ENCODE data around the gene SLC10A7. TPM values are rescaled to one million over a fixed set of nuclear protein-coding genes. Genes with fewer than 3 reads are reported as not detected.

Gene SLC10A7
- total RNA-seq, 4 donors from 2014 or later = 7.4 to 34.5 (median 17.1) TPM

- DNase-seq = no peak
- TF ChIP-seq CTCF (IDR thresholded peaks at IDR 0.05) = no peak
- Histone ChIP-seq H3K27me3 (no peaks in the 10 kb centered on the region), H3K4me1 (no peaks in the 10 kb centered on the region), H3K4me3 (no peak overlapping the region), H3K36me3 (no peaks in the 10 kb centered on the region), H3K27ac (no peak overlapping the region), H3K9me3 (no peaks in the 10 kb centered on the region)
- intact Hi-C loops (cut with DNase I; ENCODE audit: low total_unique reads) = no loop called here
These were observed 299.4 kb downstream of the SLC10A7 start for GRCh38 chr4:146222313-146222712.

- Histone ChIP-seq H3K27me3 (no peaks in the 10 kb centered on the region), H3K27ac (no peak within 1 kb of the TSS), H3K4me3 (no peak within 1 kb of the TSS), H3K9me3 (no peaks in the 10 kb centered on the region), H3K4me1 (no peaks in the 10 kb centered on the region), H3K36me3 (no peaks in the 10 kb centered on the region)
- intact Hi-C loops (cut with DNase I; ENCODE audit: low total_unique reads) = no loop called here
- no peak for DNase-seq
- TF ChIP-seq CTCF (IDR thresholded peaks at IDR 0.05) = no peak
These were observed 307.5 kb downstream of the SLC10A7 start, which contains the start of gene REELD1 for GRCh38 chr4:146214238-146214637. Gene REELD1 (plus strand): TSS chr4:146214538. CDS start chr4:146216953, 2,415 bp downstream.

GRCh38 chr4:146212781-146213180, 309.0 kb downstream of the SLC10A7 start:
- Histone ChIP-seq H3K36me3 (no peaks in the 10 kb centered on the region), H3K4me3 (no peak overlapping the region), H3K27ac (no peak overlapping the region), H3K4me1 (no peaks in the 10 kb centered on the region), H3K27me3 (no peaks in the 10 kb centered on the region), H3K9me3 (no peaks in the 10 kb centered on the region)
- no peak for DNase-seq
- TF ChIP-seq CTCF (IDR thresholded peaks at IDR 0.05) (no peak), POLR2A (IDR thresholded peaks at IDR 0.05) (no peak)
- intact Hi-C loops (cut with DNase I; ENCODE audit: low total_unique reads) = no loop called here

- intact Hi-C loops (cut with DNase I; ENCODE audit: low total_unique reads) = no loop called here
- H3K27ac ChIP-seq = no peak overlapping the region
- H3K4me1 ChIP-seq = no peaks in the 10 kb centered on the region
- TF ChIP-seq CTCF (IDR thresholded peaks at IDR 0.05) = no peak
- TF ChIP-seq POLR2A (IDR thresholded peaks at IDR 0.05) = no peak
- no peak overlapping the region for H3K4me3 ChIP-seq
- H3K27me3 ChIP-seq = no peaks in the 10 kb centered on the region
- no peaks in the 10 kb centered on the region for H3K9me3 ChIP-seq
- no peak for DNase-seq
- no peaks in the 10 kb centered on the region for H3K36me3 ChIP-seq
These were observed 310.3 kb downstream of the SLC10A7 start for GRCh38 chr4:146211440-146211839.

GRCh38 chr4:146210890-146211289, 310.9 kb downstream of the SLC10A7 start:
- no peak for DNase-seq
- intact Hi-C loops (cut with DNase I; ENCODE audit: low total_unique reads) = no loop called here
- H3K4me1 ChIP-seq = no peaks in the 10 kb centered on the region
- H3K9me3 ChIP-seq = no peaks in the 10 kb centered on the region
- H3K36me3 ChIP-seq = no peaks in the 10 kb centered on the region
- H3K27ac ChIP-seq = no peak overlapping the region
- H3K4me3 ChIP-seq = no peak overlapping the region
- H3K27me3 ChIP-seq = no peaks in the 10 kb centered on the region
- TF ChIP-seq CTCF (IDR thresholded peaks at IDR 0.05) (no peak), POLR2A (IDR thresholded peaks at IDR 0.05) (no peak)

Measured in uterus (tissue), 4 donors.